ENCODE measurements around the gene CS. TPM values are rescaled to one million over a fixed set of nuclear protein-coding genes. Genes with fewer than 3 reads are reported as not detected.

CS gene
- total RNA-seq, 4 donors from 2014 or later, result 40.0 to 157 (median 72.8) TPM

DNA sequence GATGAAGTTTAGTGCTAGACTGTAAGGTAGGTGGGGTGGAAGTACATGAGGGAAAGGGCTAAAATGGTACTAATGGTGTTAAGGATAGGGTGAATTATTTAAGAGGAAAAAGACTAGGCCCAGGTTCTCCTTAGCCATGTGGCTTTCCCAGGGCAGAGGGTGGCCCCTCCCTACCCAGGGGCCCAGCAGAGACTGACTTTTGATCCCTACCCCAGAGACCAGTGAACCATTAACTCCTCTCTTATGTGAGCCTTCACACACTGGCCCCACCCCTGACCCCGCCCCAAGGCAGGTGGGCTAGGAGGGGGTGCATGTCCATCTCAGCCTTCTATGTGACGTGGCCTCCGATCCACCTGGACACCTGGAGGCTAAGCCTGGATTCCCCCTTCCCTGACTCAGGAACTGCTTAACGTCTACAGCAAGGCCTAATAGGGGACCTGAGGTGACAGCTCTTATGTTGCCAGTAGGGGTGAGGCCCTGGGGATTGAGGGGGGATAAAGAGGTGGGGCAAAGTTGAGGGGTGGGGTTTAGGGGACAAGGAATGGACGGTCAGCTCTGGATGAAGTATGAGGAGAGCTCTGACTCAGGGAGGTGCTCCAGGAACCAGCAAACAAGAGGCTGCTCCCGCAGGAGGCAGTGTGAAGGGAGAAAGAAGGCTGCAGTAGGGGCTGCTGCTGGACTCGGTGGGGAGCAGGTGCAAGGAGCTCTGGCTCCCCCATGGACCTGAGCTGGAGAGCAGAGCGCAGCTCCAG lies 69.5 kb downstream of the CS start:
- Histone ChIP-seq H3K36me3 (no peaks in the 10 kb centered on the region), H3K9me3 (no peaks in the 10 kb centered on the region), H3K4me1 (no peaks in the 10 kb centered on the region), H3K4me3 (no peak overlapping the region), H3K27me3 (no peaks in the 10 kb centered on the region), H3K27ac (no peak overlapping the region)
- intact Hi-C loops (cut with DNase I; ENCODE audit: low total_unique reads), result no loop called here
- no peak for DNase-seq
- no peak for TF ChIP-seq POLR2A (IDR thresholded peaks at IDR 0.05)
- TF ChIP-seq, protein P1, sequence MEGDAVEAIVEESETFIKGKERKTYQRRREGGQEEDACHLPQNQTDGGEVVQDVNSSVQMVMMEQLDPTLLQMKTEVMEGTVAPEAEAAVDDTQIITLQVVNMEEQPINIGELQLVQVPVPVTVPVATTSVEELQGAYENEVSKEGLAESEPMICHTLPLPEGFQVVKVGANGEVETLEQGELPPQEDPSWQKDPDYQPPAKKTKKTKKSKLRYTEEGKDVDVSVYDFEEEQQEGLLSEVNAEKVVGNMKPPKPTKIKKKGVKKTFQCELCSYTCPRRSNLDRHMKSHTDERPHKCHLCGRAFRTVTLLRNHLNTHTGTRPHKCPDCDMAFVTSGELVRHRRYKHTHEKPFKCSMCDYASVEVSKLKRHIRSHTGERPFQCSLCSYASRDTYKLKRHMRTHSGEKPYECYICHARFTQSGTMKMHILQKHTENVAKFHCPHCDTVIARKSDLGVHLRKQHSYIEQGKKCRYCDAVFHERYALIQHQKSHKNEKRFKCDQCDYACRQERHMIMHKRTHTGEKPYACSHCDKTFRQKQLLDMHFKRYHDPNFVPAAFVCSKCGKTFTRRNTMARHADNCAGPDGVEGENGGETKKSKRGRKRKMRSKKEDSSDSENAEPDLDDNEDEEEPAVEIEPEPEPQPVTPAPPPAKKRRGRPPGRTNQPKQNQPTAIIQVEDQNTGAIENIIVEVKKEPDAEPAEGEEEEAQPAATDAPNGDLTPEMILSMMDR (IDR thresholded peaks at IDR 0.05), result no peak

DNA sequence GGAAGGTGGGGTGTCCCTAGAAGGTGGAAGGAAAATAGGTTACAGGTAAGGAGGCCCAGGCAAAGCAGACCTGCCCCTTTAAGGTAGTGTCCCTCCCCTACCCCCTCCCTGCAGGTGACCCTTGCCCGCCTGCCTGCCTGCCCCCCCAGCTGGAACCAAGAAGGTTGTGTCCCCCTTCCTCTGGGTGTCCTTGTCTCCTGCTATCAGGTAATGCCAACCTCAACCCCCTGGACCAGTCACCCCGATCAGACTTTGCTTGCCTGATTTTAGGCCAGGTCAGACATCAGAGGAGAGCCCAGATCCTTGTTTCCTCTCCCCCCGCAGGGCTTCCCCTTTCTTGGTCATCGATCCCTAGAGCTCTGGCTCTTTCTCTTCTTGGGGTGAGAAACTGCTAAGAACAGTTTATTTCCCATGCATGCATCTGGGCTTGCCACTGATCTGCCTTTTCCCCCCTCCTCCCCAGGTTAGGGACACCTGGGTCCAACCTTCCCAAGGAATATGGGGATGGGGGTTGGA lies 70.2 kb downstream of the CS start, which contains the start of gene SLC39A5:
SLC39A5 (plus strand) TSS at position 136 of the 516 bp plus-strand sequence. CDS start 1,224 bp downstream, outside the sequence.
- no peaks in the 10 kb centered on the region for H3K9me3 ChIP-seq
- H3K4me3 ChIP-seq, result no peak within 1 kb of the TSS
- no peak for TF ChIP-seq POLR2A (IDR thresholded peaks at IDR 0.05)
- TF ChIP-seq, protein P1 (IDR thresholded peaks at IDR 0.05), result no peak
- no peaks in the 10 kb centered on the region for H3K36me3 ChIP-seq
- no peak within 1 kb of the TSS for H3K27ac ChIP-seq
- DNase-seq, result no peak
- H3K27me3 ChIP-seq, result no peaks in the 10 kb centered on the region
- intact Hi-C loops (cut with DNase I; ENCODE audit: low total_unique reads), result no loop called here
- H3K4me1 ChIP-seq, result no peaks in the 10 kb centered on the region

DNA sequence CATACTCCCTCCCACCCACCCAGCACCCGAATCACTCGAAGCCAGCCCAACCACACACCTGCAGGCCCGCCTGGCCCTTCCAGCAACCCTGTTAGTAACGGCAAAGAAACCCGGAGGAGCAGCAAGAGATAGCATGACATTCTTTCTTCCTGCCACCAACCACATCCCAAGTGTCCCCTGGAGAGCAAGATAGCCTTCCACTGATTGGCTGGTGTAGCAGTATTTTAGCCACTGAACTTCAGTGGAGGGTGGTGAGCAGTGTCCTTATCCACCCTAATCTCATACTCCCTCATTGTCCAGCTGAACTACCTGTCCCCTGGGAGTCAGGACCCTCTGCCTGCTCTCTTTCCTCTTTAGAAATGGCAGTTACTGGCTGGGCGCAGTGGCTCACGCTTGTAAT lies 71.0 kb downstream of the CS start:
- H3K36me3 ChIP-seq, result no peaks in the 10 kb centered on the region
- H3K4me1 ChIP-seq, result no peaks in the 10 kb centered on the region
- no peak for DNase-seq
- no peaks in the 10 kb centered on the region for H3K27me3 ChIP-seq
- TF ChIP-seq POLR2A (IDR thresholded peaks at IDR 0.05), result no peak
- TF ChIP-seq, protein P1 (IDR thresholded peaks at IDR 0.05), result no peak
- intact Hi-C loops (cut with DNase I; ENCODE audit: low total_unique reads), result no loop called here
- H3K9me3 ChIP-seq, result no peaks in the 10 kb centered on the region
- no peak overlapping the region for H3K4me3 ChIP-seq
- H3K27ac ChIP-seq, result no peak overlapping the region

DNA sequence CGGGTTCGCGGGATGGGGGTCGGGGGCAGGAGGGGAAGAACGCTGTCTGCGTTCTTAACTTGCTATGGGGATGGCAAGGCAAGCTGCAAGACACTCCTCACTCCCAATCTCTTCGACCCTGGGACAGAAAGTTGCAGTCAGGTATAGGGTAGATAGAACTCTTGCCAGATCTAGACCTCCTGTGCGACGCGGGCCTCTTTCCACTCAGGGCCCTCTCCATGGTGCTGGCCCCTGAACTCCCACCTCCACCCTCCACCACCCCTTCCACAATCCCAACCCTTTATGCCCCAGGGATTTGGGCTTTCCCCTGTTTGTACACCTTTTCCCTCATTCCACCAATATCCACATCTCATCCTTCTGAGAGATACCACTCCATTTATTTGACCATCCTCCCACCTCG lies 75.2 kb downstream of the CS start:
- peak overlapping the region; percentile 59 to 60 for H3K4me3 ChIP-seq
- H3K36me3 ChIP-seq, result no peaks in the 10 kb centered on the region
- intact Hi-C loops (cut with DNase I; ENCODE audit: low total_unique reads), result loop anchor here (5.0 kb wide), 1 partner anchor 108 kb away; the partner anchor contains the start of genes RPL41 and ZC3H10
- peaks cover 3 to 8% of the 10 kb centered on the region in 2 donors for H3K4me1 ChIP-seq
- H3K27ac ChIP-seq, result peak overlapping the region; percentile 87 to 99
- H3K9me3 ChIP-seq, result no peaks in the 10 kb centered on the region
- no peaks in the 10 kb centered on the region for H3K27me3 ChIP-seq
- TF ChIP-seq, protein P1 (IDR thresholded peaks at IDR 0.05), result no peak
- TF ChIP-seq POLR2A (IDR thresholded peaks at IDR 0.05), result no peak
- DNase-seq, result no peak

DNA sequence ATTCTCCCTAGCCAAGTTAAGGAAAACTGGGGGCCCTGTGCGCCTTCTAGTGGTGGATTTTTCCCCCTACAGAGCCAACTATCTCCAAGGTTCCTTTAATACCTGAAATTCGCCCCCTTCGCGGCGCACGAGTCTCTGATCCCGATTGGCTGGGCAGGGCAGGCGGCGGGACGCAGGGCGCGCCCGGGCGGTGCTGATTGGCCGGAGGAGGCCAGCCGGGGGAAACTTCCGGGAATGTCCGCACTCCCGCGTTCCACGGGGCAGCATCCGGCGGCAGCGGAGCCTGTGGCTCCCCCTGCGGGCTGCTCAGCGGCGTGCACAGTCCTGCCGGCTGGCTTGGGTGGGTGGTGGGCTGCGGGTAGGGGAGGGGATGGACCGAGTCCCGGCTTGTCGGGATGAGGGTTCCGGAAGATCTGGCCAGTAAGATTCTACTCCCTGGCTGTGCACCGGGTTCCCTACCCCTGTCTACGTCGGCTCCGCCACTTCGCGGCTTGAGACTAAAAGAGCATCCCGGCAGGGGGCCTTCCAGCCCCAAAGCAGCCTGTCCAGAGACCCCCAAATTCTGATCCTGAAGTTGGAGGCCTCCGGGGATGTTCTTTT lies 75.9 kb downstream of the CS start, which contains the start of gene NABP2:
NABP2 (plus strand) TSS at position 241 of the 600 bp plus-strand sequence. CDS start 515 bp downstream, outside the sequence.
- Histone ChIP-seq H3K27me3 (no peaks in the 10 kb centered on the region), H3K4me3 (peak within 1 kb of the TSS; percentile 59 to 60), H3K36me3 (no peaks in the 10 kb centered on the region), H3K27ac (peak within 1 kb of the TSS; percentile 98 to 99), H3K9me3 (no peaks in the 10 kb centered on the region), H3K4me1 (peaks cover 8% of the 10 kb centered on the region in 2 donors)
- peak; percentile 98 for DNase-seq
- intact Hi-C loops (cut with DNase I; ENCODE audit: low total_unique reads), result loop anchor here (5.0 kb wide), 1 partner anchor 107 kb away; the partner anchor contains the start of genes RPL41 and ZC3H10
- peak; percentile 51 to 60 for TF ChIP-seq POLR2A (IDR thresholded peaks at IDR 0.05)
- TF ChIP-seq, protein P1 (IDR thresholded peaks at IDR 0.05), result peak; percentile 84 to 98 (median 94)

Measured in uterus (tissue), 4 donors.